HG03469 (cell line): ENCODE data around the gene TTC34.
"Not testable (repeated sequence)": the region's sequence is repeated elsewhere in the genome, so short reads cannot be mapped to it uniquely, and the experiment has no call there.

Experiments used
- ATAC-seq: cut with Tn5 transposase; IDR thresholded peaks from one replicate; pipeline ENCODE4 v1.9.1; 2021; ENCODE audit warnings: mild to moderate bottlenecking, moderate library complexity, moderate number of reproducible peaks; ENCODE audit not compliant: unreplicated experiment

Gene TTC34

GRCh38 chr1:2800664-2801045 is 838 bp downstream of the TTC34 start:
- no peak for ATAC-seq

DNA sequence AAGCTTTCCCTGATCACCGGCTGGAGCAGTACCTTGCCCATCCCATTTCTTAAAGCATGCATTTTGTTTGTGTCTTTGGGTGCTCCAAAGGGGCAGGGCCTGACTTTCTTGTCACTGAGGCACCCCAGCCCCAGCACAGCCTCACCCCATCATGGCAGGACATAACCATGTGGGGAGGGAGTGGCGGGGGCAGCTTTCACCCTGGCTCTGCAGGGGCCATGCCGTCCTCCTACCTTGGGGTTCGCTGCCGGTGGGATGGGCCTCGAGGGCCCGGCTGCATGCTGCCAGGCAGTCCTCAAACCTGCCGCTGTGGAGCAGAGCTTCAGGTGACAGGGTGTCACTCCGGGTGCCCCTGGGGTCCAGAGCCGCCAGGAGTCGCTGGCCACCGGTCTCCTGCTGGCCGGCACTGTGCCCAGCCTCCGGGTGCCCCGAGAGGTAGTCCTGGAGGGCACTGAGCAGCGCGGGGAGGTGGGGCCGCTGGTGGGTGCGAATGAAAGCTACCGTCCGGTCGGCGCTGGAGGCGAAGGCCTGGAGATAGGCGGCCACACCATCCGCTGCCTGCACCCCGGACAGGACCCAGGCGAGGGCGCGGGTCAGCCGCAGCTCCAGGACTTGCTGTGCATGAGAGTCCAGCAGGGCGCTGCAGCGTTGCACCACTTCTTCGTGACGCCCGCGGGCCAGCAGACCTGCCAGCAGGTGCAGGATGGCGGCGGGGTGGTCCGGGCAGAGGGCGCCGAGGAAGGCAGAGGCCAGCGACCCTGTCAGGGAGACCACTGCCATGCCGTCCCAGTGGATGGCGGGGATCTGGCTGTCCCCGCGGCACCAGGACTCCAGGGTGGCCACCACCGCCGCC is 1.5 kb downstream of the TTC34 start:
- no peak for ATAC-seq

- ATAC-seq, result not testable (repeated sequence)
These were observed 2.5 kb downstream of the TTC34 start for GRCh38 chr1:2798958-2799357.

DNA sequence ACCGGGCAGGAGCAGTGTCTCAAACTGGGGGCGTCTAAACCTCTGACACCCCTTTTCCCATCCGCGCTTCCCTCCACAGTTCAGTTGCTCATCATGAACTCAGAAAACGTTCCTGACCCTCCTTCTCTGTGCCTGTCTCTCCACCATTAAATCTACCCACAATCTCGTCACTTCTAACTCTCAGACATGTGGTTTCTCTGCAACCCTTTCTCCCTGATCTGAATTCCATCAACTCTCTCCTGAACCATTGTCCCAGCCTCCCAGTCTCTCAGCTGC is 3.8 kb downstream of the TTC34 start:
- ATAC-seq, result no peak

GRCh38 chr1:2796890-2797740 is 4.4 kb downstream of the TTC34 start:
- no peak for ATAC-seq

DNA sequence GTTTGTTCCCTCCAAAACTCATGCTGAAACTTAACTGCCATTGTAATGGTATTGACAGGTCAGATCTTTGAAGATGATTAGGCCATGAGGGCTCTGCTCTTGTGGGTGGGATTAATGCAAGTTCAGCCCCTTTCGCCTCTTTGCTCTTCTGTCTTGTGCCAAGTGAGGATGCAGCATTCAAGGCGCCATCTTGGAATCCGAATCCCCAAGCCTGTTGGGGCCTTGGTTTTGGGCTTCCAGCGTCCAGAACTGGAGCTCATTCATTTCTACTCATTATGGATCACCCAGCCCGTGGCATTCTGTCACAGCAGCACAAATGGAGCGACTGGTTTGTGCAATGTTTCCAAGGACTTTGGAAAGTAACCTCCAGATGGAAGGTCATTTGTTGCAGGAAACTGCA is 5.6 kb downstream of the TTC34 start:
- no peak for ATAC-seq

DNA sequence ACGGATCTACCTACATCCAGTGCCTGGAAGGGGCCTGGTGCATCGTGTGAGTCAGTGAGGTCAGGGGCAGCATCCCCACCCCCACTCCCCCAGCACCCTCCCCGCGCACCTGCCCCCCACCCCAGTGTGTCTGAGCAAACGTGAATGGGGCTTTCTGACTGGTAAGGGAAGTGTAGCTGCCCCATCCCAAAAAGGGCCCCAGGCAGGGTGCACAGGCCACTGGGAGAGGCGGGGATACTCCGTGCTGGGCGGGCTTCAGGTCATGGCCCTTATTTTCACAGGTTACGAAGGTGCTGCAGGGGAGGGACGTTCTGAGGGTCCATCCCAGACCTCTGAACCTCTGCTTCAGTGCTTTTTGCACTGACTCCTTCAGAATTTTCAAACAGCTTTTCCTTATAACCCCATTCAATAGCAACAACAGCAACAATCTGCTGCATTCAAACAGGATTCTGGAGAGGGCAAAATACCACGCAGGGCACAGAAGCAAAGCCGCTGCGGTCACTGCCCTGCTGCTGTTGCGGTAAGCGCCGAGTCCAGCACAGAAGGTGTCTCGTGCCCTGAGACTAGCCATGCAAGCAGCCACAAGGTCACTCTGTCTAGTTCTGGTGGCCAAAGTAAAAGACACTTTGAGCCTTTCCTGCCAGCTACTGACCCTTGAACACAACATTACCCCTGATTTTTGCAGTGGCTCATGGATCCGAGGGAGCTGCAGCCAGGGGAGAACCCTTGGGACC is 10.3 kb downstream of the TTC34 start:
- ATAC-seq, result no peak

GRCh38 chr1:2789986-2790581 is 11.4 kb downstream of the TTC34 start:
- ATAC-seq, result no peak

DNA sequence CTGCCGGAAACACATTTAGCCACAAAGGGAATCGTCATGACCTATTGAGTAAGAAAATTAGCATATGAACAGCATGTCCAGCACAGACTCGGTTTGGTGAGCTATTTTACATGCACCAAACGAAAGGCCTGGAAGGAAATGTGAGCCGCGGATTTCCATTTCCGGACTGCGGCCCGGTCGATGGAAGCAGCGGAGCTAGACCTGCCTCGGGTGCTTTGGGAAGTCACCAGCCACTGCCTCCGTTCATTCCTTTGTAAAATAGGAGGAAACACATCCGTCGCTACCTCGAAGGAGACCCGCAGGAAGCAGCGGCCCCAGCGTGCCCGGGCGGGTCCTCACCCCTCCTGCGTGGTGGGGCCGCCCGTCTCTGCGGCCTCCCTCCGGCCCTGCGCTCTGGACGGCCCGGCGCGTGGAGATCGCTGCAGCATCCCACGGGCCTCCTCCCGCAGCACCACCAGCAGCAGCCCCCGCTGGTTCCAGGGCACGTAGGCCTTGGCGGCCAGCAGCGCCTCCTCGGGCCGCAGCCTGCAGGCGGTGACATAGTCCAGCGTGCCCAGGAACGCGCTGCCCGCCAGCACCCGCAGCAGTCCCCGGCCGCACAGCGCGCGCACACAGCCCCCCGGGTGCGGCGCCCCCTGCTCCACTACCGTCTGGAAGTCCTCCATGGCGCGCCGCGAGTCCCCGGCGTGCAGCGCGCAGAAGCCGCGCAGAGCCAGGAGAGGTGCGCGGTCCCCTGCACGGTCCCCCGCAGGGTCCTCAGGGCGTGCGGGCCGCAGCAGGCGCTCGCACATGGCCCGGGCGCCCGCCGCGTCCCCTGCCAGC is 12.1 kb downstream of the TTC34 start:
- no peak for ATAC-seq

DNA sequence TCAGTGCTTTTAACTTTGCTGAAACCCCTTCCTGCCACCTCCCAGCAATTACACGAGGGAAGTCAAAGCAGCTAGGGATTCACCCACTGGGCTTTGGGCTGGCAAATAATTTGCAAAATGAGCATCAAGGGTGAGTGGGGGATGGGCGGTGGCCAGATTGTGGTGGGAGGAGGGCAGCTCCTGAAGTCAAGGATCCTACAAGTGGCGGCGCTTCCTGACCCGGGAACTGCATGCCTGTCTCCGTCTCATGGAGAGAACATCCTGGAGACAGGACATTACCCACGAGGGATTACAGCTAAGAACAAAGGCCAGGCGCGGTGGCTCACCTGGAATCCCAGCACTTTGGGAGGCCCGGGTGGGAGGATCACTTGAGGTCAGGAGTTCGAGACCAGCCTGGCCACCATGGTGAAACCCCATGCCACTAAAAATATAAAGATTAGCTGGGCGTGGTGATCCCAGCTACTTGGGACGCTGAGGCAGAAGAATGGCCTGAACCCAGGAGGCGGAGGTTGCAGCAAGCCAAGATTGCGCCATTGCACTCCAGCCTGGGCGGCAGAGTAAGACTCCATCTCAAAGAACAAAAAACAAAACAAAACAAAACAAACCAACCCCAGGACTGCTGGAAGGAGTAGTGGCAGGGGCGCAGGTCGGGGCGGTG is 12.9 kb downstream of the TTC34 start:
- no peak for ATAC-seq

GRCh38 chr1:2787163-2787911 is 14.2 kb downstream of the TTC34 start:
- ATAC-seq, result no peak

- ATAC-seq, result no peak
These were observed 14.9 kb downstream of the TTC34 start for GRCh38 chr1:2786329-2787162.

- ATAC-seq, result no peak
These were observed 15.7 kb downstream of the TTC34 start for GRCh38 chr1:2785631-2786328.

DNA sequence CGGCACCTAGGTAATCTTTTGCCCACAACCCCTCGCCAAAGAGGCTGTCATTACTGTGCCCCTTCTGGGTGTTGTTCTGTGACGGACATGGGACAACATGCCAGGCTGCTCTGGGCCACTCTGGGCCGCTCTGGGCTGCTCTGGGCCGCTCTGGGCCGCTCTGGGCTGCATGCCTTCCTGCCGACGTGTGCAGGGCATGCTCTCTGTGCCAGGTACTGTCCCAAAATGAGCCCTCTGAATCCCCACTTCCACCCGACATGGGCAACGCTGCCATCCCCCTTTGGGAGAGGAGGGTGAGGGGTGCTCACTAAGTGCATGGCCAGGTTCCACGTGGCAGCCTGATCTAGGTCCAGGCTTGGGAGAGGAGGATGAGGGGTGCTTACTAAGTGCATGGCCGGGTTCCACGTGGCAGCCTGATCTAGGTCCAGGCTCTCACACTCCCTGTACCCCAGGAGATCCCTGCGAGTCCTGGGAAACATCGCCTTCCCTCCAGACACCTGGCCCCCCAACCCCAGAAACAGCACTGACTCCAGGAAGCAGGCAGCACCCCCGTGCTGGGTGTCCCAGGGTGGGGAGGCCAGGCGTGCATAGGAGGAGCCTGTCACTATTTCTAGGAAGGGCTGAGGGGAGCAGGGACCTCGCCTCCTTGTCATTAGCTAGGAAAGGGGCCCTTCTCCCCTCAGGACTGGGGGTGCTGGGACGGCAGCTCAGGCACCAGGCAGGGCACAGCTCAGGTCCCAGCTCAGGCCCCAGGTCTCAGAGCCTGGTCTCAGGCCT is 16.5 kb downstream of the TTC34 start:
- no peak for ATAC-seq

GRCh38 chr1:2783435-2784397 is 17.8 kb downstream of the TTC34 start:
- no peak for ATAC-seq

- no peak for ATAC-seq
These were observed 18.4 kb downstream of the TTC34 start for GRCh38 chr1:2783069-2783434.
